ENCODE data around the gene CLSTN1.

The CLSTN1 gene

GRCh38 chr1:9844106-9844505 is 20.3 kb upstream of the CLSTN1 start:
- Histone ChIP-seq H3K4me1 (no peaks in the 10 kb centered on the region), H3K27ac (no peak overlapping the region), H3K4me2 (ENCODE audit: low read length) (no peak overlapping the region), H3K9me3 (ENCODE audit: control insufficient read depth, low read length) (no peaks in the 10 kb centered on the region), H3K79me2 (no peaks in the 10 kb centered on the region), H3K4me3 (ENCODE audit: low read depth, low read length) (no peak overlapping the region), H3K27me3 (ENCODE audit: control insufficient read depth, insufficient read depth, low read length) (no peaks in the 10 kb centered on the region), H3K9ac (no peak overlapping the region), H3K36me3 (ENCODE audit: control insufficient read depth, insufficient read depth, low read length) (no peaks in the 10 kb centered on the region), H2AFZ (no peak overlapping the region)
- no peak for TF ChIP-seq CTCF (IDR thresholded peaks at IDR 0.05)

DNA sequence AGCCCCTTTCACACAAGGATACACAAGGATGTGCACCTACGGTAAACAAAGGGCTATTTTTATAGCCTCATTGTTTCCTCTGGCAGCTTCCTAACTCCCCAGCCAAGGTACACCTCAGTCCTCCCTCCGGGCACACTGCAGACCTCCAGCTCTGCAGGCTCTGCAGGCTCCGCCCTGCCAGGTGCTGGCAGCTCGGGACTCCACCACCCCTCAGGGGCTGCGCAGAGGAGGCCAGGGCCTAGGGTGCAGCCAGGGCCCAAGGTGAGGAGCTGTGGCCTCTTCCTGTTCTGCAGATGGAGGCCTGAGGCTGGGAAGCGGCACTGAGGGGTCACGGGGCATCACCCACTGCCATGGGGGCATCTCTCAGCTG is 19.8 kb upstream of the CLSTN1 start:
- no peaks in the 10 kb centered on the region for H3K9me3 ChIP-seq (ENCODE audit: control insufficient read depth, low read length)
- no peaks in the 10 kb centered on the region for H3K79me2 ChIP-seq
- no peak overlapping the region for H2AFZ ChIP-seq
- H3K4me3 ChIP-seq (ENCODE audit: low read depth, low read length) = no peak overlapping the region
- no peak for TF ChIP-seq CTCF (IDR thresholded peaks at IDR 0.05)
- H3K4me2 ChIP-seq (ENCODE audit: low read length) = no peak overlapping the region
- H3K4me1 ChIP-seq = no peaks in the 10 kb centered on the region
- no peak overlapping the region for H3K9ac ChIP-seq
- H3K36me3 ChIP-seq (ENCODE audit: control insufficient read depth, insufficient read depth, low read length) = no peaks in the 10 kb centered on the region
- H3K27ac ChIP-seq = no peak overlapping the region
- H3K27me3 ChIP-seq (ENCODE audit: control insufficient read depth, insufficient read depth, low read length) = no peaks in the 10 kb centered on the region

GRCh38 chr1:9842781-9843575 is 19.2 kb upstream of the CLSTN1 start:
- Histone ChIP-seq H3K27ac (no peak overlapping the region), H3K27me3 (ENCODE audit: control insufficient read depth, insufficient read depth, low read length) (no peaks in the 10 kb centered on the region), H3K79me2 (no peaks in the 10 kb centered on the region), H2AFZ (no peak overlapping the region), H3K9me3 (ENCODE audit: control insufficient read depth, low read length) (no peaks in the 10 kb centered on the region), H3K9ac (no peak overlapping the region), H3K4me1 (no peaks in the 10 kb centered on the region), H3K36me3 (ENCODE audit: control insufficient read depth, insufficient read depth, low read length) (no peaks in the 10 kb centered on the region), H3K4me2 (ENCODE audit: low read length) (no peak overlapping the region), H3K4me3 (ENCODE audit: low read depth, low read length) (no peak overlapping the region)
- no peak for TF ChIP-seq CTCF (IDR thresholded peaks at IDR 0.05)

DNA sequence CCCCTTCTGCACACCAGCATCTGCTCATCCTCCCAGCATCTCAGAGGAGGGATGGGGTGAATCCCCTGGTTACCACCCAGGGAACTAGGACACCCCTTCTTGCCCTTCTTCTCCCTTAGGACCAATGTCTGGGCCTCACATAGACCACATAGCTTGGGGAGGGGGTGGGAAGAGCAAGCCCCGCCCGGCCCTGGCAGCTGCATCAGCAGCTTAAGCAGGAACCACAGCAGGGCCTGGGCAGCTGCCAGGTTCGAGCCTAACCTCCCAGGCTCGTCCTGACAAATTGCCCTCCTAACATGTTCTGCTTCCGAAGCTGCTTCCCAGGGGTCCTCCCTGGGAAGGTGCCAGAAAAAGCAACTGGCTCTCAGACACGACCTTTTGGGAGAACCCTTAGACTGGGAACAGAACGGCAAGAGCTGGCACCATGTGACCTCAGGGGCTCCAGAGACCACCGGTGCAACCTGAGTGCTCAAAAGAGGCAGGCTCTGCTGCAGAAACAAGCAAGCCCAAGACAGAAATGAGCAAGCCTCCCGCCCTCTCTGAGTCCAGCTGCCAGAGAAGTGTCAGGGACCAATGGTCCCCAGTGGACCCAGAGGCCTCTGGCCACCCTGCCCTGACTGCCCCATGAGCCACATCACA is 18.4 kb upstream of the CLSTN1 start:
- Histone ChIP-seq H2AFZ (no peak overlapping the region), H3K27ac (no peak overlapping the region), H3K4me3 (ENCODE audit: low read depth, low read length) (no peak overlapping the region), H3K9ac (no peak overlapping the region), H3K79me2 (no peaks in the 10 kb centered on the region), H3K27me3 (ENCODE audit: control insufficient read depth, insufficient read depth, low read length) (no peaks in the 10 kb centered on the region), H3K36me3 (ENCODE audit: control insufficient read depth, insufficient read depth, low read length) (no peaks in the 10 kb centered on the region), H3K4me1 (no peaks in the 10 kb centered on the region), H3K9me3 (ENCODE audit: control insufficient read depth, low read length) (no peaks in the 10 kb centered on the region), H3K4me2 (ENCODE audit: low read length) (no peak overlapping the region)
- TF ChIP-seq CTCF (IDR thresholded peaks at IDR 0.05) = no peak

DNA sequence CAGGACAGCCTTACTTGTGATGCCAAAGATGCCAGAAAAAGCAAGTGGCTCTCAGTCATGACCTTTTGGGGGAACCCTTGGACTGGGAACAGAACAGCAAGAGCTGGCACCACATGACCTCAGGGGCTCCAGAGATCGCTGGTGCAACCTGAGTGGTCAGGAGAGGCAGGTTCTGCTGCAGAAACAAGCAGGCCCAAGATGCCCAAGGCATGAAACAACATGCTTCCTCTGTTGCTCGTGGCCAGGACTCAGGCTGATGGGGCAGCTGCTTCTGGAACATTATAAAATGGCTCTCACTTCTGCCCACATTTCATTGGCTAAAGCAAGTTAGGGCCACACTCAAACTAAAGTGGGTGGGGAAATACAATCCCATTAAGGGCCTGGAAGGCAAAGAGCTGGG is 17.7 kb upstream of the CLSTN1 start:
- no peak overlapping the region for H3K4me3 ChIP-seq (ENCODE audit: low read depth, low read length)
- H3K27ac ChIP-seq = no peak overlapping the region
- no peak overlapping the region for H3K4me2 ChIP-seq (ENCODE audit: low read length)
- no peak overlapping the region for H3K9ac ChIP-seq
- no peaks in the 10 kb centered on the region for H3K79me2 ChIP-seq
- no peaks in the 10 kb centered on the region for H3K36me3 ChIP-seq (ENCODE audit: control insufficient read depth, insufficient read depth, low read length)
- H3K27me3 ChIP-seq (ENCODE audit: control insufficient read depth, insufficient read depth, low read length) = no peaks in the 10 kb centered on the region
- H3K4me1 ChIP-seq = no peaks in the 10 kb centered on the region
- H3K9me3 ChIP-seq (ENCODE audit: control insufficient read depth, low read length) = no peaks in the 10 kb centered on the region
- no peak for TF ChIP-seq CTCF (IDR thresholded peaks at IDR 0.05)
- H2AFZ ChIP-seq = no peak overlapping the region

Data from parathyroid adenoma (tissue), 2 donors.